GM18499 (cell line): ENCODE measurements around the gene NMT2.

Experiments
- ATAC-seq: cut with Tn5 transposase; IDR thresholded peaks from one replicate; pipeline ENCODE4 v1.9.1; 2021; ENCODE audit warnings: moderate number of reproducible peaks; ENCODE audit not compliant: insufficient read depth, unreplicated experiment

Gene NMT2

DNA sequence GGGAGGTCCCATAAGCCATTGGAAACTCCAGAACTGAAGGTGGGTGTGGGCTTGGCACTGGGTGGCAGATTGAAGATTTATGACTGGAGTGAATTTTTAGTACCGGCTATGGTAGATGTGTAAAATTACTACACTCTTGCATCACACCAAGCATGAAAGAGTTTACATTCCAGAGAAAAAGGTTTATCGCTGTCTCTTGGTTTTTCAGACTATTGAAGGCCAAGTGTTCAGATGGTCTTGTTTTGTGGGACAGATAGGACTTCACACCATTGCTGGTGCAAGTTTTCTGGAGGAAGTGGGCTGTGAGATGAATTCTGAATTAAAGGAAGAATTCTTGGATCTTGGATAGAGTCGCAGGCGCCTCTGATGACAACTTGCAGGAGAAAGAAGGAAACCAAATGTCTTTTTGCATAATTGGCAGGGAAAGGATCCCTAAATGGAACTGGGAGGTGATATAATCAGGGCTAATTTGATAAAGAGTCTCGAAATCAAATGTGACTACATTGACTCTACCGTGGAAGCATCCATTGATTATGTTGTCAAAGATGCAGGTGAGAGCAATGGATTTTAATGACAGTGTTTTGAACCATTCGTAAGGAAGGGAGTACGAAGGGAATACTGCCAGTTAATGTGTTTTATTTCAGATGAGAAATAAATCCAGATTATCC, 14.2 kb upstream of the NMT2 start:
- no peak for ATAC-seq

DNA sequence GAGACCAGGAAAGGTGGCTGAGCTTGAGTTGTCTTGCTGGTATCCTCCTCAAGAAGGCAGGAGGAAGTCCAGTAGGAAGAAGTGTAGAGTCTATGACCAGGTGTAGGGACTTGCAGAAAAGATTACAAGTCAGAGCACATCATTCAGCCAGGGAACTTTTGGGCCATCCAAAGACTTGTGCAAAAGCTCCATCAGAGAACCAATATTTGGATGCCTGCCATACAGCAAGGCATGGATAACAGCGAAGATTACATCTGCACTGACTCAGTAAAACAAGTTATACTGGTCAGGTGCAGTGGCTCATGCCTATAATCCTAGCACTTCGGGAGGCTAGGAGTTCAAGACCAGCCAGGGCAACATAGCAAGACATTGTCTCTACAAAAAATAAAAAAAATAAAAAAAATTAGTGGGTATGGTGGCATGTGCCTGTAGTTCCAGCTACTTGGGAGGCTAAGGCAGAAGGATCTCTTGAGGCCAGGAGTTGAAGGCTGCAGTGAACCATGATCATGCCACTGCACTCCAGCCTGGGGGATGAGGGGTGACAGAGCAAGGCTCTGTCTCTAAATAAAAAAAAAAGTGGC, 13.2 kb upstream of the NMT2 start:
- no peak for ATAC-seq

- ATAC-seq: no peak
Observed at GRCh38 chr10:15180736-15181135, 12.2 kb upstream of the NMT2 start.

GRCh38 chr10:15176269-15176668, 7.8 kb upstream of the NMT2 start:
- no peak for ATAC-seq

- no peak for ATAC-seq
Observed at GRCh38 chr10:15175587-15175986, 7.1 kb upstream of the NMT2 start.

DNA sequence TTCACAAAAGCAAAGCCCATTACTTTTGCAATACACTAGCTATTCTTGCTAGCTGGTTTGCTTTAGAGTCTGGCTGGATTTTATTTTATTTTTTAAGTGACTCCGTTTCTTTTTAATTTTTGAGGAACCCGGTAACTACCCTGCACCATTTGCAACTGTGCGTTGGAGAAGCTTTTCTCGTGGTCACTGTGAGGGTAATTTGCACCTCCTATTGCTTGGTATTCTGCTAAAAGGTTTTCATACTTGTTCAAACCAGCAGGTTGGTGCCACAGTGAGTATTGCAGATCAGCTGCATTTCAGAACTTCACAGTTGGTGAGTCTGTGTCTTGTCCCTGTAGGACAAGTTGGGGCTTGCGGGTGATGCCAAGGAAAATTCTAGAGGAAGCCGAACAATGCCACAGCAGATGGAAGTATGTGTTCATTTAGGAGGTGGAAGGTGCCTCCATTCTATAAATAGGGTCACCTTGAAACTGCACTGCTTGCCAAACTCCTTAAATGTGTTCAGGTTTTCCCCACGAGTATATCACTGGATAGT, 3.9 kb upstream of the NMT2 start:
- ATAC-seq: no peak

DNA sequence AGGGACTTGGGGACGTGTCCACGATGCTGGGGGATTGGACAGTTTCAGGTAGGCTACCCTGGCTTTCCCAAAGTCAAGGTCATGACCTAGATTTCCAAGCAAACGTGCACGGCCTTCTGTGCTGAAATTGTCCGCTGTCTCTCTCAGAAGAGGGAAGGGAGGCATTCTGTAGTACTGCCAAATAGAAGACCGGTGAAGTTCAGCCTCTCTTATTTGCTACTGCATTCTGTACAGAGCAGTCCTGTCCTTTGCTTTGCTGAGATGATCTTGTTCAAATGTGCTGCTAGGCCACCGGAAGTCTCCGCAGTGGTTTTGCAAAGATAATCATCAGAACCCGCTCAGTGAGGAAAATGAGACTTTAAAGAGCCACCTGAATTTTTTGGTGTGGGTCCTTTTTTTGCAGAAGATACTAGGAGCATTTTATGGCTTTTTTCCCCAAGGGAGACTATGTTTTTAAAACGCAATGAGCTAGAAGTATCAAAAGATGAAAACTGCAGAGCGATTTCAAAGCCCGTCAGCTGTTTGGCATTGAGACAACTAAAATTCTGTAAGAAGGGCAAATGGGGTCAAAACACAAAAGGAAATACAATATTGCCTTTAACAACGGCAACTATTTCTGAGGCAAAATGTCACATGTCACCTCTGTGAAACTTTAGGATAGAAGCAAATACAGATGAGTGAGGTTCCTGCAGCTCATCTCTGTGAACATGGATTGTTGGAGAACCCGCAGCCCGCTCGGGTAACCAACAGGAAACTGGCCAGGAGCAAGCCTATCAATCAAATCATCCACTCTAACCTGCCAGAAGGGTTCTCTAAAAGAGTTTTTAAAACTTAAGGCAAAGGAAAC, 1.3 kb upstream of the NMT2 start:
- ATAC-seq: no peak

DNA sequence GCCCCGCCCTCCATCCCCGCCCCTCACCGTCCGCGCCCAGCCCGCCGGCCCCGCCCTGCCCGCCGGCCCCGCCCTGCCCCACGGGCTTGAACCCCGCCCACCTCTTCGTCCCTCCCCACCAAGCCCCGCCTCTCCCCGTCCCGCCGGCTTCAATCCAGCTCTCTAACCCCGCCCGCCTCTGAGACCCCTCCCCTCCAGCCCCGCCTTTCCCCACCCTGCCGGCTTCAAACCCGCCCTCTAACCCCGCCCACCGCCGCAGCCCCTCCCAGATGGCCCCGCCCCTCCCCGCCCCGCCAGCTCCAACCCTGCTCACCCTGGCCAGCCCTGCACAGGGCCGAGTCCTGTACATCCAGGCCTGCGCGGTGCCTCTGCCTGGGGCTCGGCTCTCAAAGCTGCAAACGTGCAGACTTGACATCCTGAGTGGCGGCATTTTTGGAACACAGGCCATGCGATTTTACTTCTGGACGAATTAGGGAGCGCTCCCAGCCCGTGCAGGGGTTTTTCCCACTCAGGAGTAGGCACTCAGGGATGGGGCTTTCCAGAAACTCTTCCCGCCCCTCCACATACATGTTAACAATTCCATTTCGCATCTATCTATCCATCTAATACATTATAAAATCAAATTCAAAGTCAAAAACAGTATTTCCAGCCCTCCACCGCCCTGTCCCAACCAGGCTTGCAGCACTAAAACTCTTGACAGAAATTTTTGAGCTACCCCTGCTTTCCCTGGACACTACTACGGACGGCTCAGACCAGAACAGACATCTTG, 477 bp upstream of the NMT2 start:
- no peak for ATAC-seq

GRCh38 chr10:15167411-15168290, 842 bp downstream of the NMT2 start:
- peak; percentile 31 for ATAC-seq

GRCh38 chr10:15166325-15166724, 2.2 kb downstream of the NMT2 start:
- ATAC-seq: no peak

DNA sequence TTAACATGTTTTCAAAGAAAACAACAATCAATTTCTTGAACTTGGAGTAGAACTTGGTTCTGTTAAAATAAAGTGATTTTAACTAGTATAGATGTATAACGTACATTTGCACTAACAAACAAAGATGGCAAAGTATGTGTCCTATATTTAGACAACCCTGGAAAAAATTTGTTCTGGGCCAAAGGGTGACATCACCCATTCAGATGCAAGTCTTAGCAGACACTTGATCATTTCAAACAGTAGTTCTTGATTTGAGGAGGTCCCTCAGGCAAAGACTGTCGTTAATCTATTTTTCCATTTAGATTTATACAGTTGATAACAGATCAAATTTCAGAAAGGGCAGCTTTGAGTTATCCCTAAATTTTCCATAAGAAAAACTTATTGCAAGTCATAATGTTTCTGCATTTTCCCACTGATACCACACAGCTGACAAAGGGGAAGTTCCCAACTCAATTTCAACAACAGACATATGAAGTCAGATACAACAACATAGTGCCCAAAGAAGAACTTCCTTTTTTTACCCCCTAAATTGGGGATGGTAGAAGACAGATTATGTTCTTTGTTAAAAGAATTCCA, 5.2 kb downstream of the NMT2 start:
- ATAC-seq: no peak

- ATAC-seq: no peak
Observed at GRCh38 chr10:15158972-15159371, 9.5 kb downstream of the NMT2 start.

DNA sequence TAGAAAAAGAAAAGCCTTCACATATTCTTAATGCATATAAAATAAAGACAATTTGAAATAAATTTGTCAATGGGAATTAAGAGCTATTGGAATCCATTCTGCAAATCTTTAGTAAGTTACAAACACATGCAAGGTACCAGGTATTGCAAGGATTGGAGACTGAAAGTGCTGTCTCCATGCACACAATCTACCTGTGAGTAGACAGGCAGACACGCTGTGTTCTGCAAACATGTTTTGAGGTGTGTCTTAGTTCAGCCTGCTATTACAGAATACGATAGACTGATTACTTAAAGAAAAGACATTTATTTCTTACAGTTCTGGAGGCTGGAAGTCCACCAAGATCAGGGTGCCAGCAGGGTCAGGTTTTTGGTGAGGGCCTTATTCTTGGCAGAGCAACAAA, 10.0 kb downstream of the NMT2 start:
- ATAC-seq: no peak

DNA sequence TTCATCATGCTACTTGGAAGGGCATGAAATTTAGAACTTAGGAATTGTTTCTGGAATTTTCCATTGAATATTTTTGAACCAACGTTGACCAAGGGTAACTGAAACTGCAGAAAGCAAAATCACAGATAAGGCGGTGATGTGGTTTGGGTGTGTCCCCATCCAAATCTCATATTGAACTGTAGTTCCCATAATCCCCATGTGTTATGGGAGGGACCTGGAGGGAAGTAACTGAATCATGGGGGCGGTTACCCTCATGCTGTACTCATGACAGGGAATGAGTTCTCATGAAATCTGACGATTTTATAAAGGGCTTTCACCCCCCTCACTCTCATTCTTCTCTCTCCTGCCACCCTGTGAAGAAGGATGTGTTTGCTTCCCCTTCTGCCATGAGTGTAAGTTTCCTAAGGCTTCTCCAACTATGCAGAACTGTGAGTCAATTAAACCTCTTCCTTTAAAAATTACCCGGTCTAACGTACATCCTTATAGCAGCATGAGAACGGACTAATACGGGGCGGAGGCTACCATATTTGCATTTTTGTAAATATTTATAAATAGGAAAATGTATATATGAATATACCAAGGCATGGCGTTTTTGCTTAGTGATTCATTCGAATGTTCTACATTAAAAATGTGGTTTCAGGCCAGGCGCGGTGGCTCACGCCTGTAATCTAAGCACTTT, 12.4 kb downstream of the NMT2 start:
- ATAC-seq: no peak

DNA sequence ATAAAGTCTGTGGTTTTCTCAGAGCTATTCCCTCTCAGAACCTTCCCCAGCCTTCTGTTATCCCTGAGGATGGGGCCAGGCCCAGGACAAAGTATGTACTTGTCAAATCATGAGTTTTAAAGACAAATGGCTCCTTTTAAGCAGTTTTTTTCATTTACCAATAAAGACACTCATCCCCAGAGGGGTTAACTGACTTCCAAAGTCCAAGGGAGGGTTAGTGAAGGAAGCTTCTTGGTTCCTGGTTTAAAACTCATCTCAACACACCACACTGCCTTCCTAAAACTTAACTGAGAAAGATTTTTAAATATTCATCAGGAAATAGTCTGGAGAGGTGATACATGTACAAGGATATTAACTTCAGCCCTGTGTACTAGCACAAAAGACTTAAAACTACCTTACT, 15.9 kb downstream of the NMT2 start:
- no peak for ATAC-seq

- no peak for ATAC-seq
Observed at GRCh38 chr10:15150563-15150962, 17.9 kb downstream of the NMT2 start.

DNA sequence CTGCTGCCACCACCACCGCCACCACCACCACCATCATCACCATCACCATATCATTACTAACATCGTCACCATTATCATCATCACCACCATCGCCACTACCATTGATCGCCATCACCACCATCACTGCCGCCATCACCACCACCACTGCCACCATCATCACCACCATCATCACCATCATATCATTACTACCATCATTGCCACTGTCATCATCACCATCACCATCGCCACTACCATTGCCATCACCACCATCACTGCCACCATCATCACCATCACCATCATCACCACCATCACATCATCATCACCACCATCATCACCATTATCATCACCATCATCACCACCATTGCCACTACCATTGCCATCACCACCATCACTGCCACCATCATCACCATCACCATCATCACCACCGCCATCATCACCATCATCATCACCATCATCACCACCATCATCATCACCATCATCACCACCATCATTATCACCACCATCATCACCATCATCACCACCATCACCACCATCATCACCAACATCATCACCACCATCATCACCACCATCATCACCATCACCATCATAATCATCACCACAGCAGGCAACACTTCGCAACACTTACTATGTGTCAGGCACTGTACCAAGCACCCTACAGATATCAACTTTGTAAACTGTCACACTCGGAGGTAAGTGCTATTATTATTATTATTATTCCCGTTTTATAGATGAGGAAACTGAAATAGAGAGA, 19.3 kb downstream of the NMT2 start:
- no peak for ATAC-seq
